GM21786 (cell line): ENCODE data around the gene CUTC.

Experiments
- ATAC-seq: cut with Tn5 transposase; IDR thresholded peaks from one replicate; pipeline ENCODE4 v1.9.1; 2021; ENCODE audit not compliant: unreplicated experiment

CUTC gene

DNA sequence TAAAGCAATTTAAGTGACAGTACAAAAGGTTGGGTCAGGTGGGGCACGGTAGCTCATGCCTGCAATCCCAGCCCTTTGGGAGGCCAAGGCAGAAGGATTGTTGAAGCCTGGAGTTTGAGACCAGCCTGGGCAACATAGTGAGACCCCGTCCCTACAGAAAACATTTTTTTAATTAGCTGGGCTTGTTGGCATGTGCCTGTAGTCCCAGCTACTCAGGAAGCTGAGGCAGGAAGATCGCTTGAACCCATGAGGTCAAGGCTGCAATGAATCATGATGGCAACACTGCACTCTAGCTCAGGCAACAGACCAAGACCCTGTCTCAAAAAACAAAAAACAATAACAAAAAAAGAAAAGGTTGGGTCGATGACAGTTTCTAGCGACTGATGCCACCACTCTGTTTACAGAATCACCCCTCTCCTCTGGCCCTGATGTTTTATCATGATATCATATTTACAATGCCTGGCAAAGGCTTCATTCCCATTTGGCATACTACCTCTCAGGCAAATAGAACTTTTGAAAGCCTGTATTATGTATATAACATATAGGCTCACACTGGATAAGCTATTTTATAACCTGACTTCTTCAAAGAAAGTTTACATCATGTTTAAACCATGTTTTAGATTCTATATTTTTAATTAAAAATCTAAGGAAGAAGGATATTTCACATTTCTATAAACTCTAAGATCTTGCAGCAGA lies 49.8 kb downstream of the CUTC start:
- no peak for ATAC-seq

DNA sequence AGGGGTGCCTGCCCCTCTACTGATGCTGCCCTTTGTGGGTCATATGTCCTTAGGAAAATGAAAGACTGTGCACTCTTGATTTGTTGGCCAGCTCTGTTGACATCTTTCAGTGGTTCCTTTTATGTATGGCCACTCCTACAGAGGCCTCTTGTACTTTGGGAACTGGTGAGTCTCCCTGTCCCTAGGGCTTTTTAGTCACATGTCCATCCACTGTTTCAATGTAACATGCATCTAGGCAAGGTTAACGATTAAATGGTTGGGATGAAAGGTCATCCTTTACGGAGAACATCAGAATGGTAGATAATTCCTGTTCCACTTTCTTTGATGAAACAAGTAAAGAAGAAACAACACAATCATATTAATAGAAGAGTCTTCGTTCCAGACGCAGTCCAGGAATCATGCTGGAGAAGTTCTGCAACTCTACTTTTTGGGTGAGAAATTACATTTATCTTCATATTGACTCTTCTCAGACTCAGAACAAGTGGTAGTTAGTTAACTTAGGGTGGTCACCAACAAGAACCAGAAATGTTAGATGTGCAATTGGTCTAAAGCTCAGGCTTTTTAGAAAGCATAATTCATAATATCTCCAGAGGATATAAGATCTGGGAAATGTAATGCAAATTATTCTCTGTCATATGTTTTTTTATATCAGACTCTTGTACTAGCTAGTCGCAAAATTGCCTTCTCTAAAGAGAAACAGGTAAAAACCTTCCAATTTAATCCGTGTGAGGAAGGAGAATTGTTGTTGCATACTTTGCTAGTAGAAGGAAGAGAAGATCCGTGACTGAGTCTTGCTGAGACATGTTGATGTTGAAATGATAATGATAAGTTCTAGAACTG lies 50.6 kb downstream of the CUTC start, which contains the start of gene ABCC2:
Gene ABCC2 (plus strand): TSS at position 194 of the 840 bp plus-strand sequence. CDS start 205 bp downstream, at position 399.
- no peak for ATAC-seq

GRCh38 chr10:99784016-99784726 lies 52.1 kb downstream of the CUTC start:
- no peak for ATAC-seq

GRCh38 chr10:99784727-99785441 lies 52.9 kb downstream of the CUTC start:
- no peak for ATAC-seq

- ATAC-seq = no peak
Measured at GRCh38 chr10:99785646-99786045, 53.6 kb downstream of the CUTC start.

DNA sequence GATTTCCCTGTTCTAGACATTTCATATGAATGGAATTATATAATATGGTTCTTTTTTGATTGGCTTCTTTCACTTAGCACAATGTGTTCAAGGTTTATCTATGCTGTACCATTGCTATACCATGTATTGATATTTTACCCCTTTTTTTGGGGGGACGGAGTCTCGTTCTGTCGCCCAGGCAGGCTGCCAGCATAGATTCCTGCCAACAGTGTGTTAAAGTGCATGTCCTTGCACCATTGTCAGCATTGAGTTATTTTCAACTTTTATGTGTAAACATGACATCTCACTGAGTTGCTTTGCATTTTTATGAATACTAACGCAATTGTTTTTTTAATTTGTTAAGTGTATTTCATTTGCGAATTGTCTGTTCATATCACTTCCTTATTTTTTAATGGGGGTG lies 55.3 kb downstream of the CUTC start:
- no peak for ATAC-seq

GRCh38 chr10:99787782-99788445 lies 55.9 kb downstream of the CUTC start:
- no peak for ATAC-seq

GRCh38 chr10:99788598-99789256 lies 56.7 kb downstream of the CUTC start:
- no peak for ATAC-seq

DNA sequence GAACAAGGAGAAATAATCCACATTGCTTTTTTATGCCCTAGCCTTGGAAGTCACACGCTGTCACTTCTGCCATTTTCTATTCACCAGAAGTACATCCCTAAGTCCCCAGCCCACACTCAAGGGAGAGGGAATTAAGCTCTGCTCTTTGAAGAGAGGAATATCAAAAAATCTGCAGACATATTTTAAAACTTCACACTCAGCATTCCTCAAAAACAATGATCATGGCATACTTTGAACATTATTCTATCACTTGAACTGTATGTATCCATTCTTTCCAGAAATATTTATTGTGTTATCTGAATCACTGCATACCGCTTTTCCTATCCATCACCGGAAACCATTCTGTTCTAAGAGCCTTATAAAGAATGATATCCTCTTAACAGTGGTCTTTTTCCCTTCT lies 59.8 kb downstream of the CUTC start:
- no peak for ATAC-seq

DNA sequence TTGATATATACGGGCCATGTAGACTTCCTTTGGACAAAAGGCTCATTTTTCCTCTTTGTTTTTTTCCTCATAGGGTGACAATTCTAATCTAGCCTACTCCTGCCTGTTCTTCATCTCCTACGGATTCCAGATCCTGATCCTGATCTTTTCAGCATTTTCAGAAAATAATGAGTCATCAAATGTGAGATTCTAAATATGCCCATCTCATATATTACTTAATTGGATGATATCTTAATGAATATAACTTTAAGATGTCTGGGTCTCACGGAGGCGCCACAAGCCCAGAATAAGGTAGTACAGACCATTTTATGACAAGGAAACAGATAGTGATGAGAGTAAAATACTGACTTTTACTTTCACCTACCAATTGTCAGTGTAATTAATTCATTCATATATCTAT lies 61.8 kb downstream of the CUTC start:
- no peak for ATAC-seq

GRCh38 chr10:99796928-99797327 lies 64.9 kb downstream of the CUTC start:
- ATAC-seq = no peak

- ATAC-seq = no peak
Measured at GRCh38 chr10:99798031-99798430, 66.0 kb downstream of the CUTC start.

DNA sequence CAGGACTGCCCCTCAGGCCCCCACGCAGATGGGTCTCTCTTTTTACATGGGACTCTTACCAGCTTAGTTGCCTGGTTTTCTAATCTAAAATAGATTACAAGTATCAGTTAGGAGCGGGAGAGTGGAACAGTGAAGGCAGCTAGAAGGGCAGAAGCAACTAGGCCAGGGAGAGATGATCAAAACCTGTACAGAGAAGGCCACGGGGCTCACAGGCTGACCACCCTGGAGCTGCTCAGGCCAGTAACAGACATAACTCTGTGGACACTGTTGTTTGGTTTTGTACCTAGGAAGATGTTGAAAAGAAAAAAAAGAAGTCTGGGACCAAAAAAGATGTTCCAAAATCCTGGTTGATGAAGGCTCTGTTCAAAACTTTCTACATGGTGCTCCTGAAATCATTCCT lies 66.9 kb downstream of the CUTC start:
- ATAC-seq = no peak

DNA sequence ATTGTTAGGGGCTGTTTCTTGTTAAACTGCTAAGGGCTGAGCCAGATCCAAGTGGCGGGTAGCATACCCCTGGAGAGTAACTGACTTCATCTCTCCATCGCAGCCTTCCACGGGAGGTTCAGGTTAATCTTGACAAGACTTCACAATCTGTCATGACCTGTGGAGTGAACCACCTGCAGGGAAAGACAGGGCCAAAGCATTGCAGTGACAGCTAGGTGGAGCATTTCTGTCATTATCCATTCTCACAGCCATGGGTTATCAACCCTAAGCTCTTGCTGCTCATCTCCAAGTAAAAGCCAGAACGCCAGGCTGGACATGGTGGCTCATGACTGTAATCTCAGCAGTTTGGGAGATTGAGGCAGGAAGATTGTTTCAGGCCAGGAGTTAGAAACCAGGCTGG lies 67.6 kb downstream of the CUTC start:
- ATAC-seq = no peak

DNA sequence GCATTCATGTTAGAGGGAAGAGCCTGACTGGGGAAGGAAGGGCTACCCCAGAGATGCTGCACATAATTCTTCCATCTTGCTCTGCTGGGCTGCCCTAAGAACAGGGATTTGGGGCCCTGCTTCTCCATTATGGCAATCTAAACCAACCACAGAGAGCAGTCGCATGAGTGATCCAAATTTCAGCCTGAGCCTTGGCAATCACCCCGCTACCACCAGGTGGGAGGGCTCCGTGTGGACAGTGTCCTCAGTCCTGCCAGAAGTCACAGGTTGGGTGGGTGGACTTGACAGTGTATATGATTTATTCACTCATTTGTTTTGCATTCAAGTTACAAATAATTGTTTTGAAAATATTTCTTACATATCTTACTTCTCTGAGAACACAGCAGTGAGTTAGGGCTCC lies 72.4 kb downstream of the CUTC start:
- no peak for ATAC-seq

GRCh38 chr10:99805190-99805589 lies 73.2 kb downstream of the CUTC start:
- no peak for ATAC-seq
